Measurements from ENCODE around the gene FAM219A.
A peak's percentile ranks its signal among the peaks of the same experiment; 100 is the strongest.

The FAM219A gene

DNA sequence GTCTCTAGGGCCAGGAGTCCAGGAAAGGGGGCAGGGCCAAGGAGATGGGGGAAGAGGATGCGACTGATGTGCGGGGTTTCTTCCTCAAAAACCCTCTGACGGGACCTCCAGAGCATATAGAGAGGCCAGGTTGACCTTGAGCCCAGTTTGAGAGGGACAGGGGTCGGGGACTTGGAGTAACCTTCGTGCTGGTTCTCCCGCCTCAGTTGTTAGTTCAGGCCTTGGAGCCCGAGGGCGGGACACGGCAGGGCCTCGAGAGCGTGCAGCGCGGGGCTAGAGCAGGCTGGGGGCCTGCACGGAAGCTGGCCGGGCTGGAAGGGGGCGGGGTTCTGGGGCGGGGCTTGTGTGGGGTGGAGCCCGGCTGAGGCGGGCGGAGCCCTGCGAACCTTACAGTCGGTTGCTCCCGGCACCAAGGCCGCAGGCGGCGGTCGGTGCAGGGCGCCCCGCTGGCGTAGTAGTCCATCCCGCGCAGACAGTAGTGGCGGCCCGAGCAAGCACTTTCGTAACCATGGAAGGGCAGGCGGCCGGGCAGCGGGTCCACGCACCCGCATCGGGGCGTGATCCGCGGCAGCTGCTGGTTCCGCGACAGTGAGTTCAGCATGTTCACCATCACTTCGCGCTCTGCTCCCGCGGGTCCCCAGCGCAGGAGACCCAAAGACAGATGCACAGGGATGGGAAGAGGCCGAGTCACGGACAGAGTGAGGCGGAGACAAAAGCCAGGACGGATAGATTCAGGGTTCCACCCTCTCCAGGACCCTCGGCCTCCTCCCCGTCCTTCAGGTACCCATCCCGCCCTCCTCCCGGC is 77.7 kb downstream of the FAM219A start:
- Histone ChIP-seq H3K36me3 (ENCODE audit: control insufficient read depth in 2 of 2, insufficient read depth in 2 of 2, low read length in 2 of 2) (no peaks in the 10 kb centered on the region), H3K4me1 (ENCODE audit: control insufficient read depth in 2 of 2, insufficient read depth in 2 of 2, low read length in 2 of 2) (peaks cover 27 to 28% of the 10 kb centered on the region in 2 donors), H3K27me3 (ENCODE audit: control insufficient read depth in 2 of 2, insufficient read depth in 2 of 2, low read length in 2 of 2) (no peaks in the 10 kb centered on the region), H3K4me3 (ENCODE audit: low read length in 2 of 2) (peak overlapping the region; percentile 74 to 79), H3K9ac (ENCODE audit: low read depth in 1 of 2, low read length in 2 of 2) (peak overlapping the region; percentile 87 to 89), H3K9me3 (ENCODE audit: control insufficient read depth in 2 of 2, low read length in 2 of 2) (no peaks in the 10 kb centered on the region), H3K27ac (ENCODE audit: low read depth in 2 of 2, low read length in 2 of 2) (peak overlapping the region; percentile 70 to 78)

DNA sequence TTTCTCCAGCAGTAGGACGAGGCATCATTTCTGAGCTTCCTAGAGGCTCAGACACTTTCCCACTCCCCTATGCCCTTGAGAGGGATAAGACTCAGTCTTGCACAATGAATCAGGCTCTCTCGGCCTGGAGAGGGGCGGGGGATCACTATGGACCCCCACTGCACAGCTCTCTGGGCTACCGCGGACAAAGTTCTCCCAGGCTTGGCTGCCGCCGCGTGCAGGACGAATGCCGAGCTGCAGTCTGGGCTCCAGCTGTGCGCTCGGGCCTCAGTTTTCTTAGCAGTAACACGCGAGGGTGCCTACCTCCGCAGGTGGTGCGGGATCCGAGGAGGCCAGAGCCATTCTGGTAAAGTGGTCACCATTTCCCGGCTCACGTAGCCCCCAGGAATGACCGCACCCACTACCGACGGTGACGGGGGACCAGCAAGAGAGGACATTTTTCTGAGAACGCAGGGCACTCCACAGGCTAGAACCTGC is 78.3 kb downstream of the FAM219A start:
- Histone ChIP-seq H3K4me3 (ENCODE audit: low read length in 2 of 2) (peak overlapping the region; percentile 69 to 77), H3K4me1 (ENCODE audit: control insufficient read depth in 2 of 2, insufficient read depth in 2 of 2, low read length in 2 of 2) (peaks cover 33 to 34% of the 10 kb centered on the region in 2 donors), H3K27me3 (ENCODE audit: control insufficient read depth in 2 of 2, insufficient read depth in 2 of 2, low read length in 2 of 2) (no peaks in the 10 kb centered on the region), H3K9ac (ENCODE audit: low read depth in 1 of 2, low read length in 2 of 2) (peak overlapping the region; percentile 63 to 67), H3K36me3 (ENCODE audit: control insufficient read depth in 2 of 2, insufficient read depth in 2 of 2, low read length in 2 of 2) (no peaks in the 10 kb centered on the region), H3K27ac (ENCODE audit: low read depth in 2 of 2, low read length in 2 of 2) (peak overlapping the region; percentile 70 to 78), H3K9me3 (ENCODE audit: control insufficient read depth in 2 of 2, low read length in 2 of 2) (no peaks in the 10 kb centered on the region)

DNA sequence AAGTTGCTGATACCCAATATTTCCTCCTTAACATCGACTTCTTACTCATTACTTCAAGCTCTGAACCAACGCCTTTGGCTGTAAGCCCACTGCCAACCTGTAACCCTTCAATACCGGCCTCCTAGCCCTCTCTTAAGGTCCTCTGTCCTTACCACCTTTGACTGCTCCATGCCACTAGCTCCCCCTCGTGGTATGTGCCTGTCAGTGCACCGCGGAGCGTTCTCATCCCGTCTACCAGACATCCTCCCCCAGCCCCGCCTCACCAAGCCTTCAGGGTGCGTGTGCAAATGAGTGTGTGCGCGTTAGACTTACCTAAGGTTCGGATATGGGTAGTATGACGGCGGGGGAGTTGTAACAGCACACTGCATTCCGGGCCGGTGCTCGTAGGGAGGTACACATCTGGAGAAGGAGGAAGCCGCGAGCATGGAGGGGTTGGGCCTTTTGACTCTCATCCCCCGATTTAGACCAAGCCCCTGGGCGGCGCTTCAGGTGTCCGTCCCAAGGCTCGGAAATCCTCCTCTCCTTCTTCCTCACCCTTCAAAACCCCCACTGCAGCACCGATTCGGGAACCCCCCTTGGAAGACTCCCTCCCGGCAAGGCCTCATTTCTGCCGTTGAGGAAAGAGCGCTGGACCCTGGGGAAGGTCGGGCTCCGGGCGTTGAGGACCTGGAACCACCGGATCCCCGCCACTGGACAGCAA is 78.9 kb downstream of the FAM219A start:
- Histone ChIP-seq H3K36me3 (ENCODE audit: control insufficient read depth in 2 of 2, insufficient read depth in 2 of 2, low read length in 2 of 2) (no peaks in the 10 kb centered on the region), H3K4me3 (ENCODE audit: low read length in 2 of 2) (peak overlapping the region; percentile 69 to 77), H3K9ac (ENCODE audit: low read depth in 1 of 2, low read length in 2 of 2) (peak overlapping the region; percentile 63 to 67), H3K9me3 (ENCODE audit: control insufficient read depth in 2 of 2, low read length in 2 of 2) (no peaks in the 10 kb centered on the region), H3K27me3 (ENCODE audit: control insufficient read depth in 2 of 2, insufficient read depth in 2 of 2, low read length in 2 of 2) (no peaks in the 10 kb centered on the region), H3K4me1 (ENCODE audit: control insufficient read depth in 2 of 2, insufficient read depth in 2 of 2, low read length in 2 of 2) (peaks cover 33 to 35% of the 10 kb centered on the region in 2 donors), H3K27ac (ENCODE audit: low read depth in 2 of 2, low read length in 2 of 2) (peak overlapping the region; percentile 42 to 70)

DNA sequence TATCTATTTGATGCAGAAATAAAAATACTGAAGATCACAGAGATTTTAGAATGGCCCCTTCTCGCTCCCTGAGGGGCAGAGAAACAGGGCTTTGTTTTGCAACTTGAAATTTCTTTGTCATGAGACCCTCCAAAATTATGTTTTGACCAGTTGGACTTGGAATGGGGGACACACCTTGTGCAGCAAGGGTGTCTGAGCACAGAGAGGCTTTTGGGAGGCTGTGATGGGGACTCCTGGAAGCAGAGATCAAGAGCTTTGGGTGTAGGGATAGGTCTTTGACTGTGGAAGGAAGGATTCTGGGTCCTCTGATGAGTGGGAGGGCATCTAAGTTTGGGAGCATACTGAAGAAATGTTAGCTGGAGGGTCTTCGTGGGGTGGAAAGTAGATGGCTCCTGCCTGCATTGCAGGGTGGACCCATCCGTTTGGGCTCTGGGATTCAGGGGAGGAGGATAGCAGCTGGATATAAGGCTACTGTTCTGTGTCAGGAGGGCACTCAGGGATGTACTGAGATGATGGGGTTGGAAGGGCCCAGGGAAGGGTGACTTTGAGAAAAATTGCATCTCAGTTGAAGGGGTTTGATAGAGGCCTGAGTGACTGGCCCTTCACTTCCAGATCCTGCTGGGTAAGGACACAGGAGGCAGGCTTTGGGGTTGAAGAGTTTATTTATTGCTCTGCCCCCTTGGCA is 79.9 kb downstream of the FAM219A start:
- no peaks in the 10 kb centered on the region for H3K36me3 ChIP-seq (ENCODE audit: control insufficient read depth in 2 of 2, insufficient read depth in 2 of 2, low read length in 2 of 2)
- no peak overlapping the region for H3K27ac ChIP-seq (ENCODE audit: low read depth in 2 of 2, low read length in 2 of 2)
- no peak overlapping the region for H3K9ac ChIP-seq (ENCODE audit: low read depth in 1 of 2, low read length in 2 of 2)
- no peak overlapping the region for H3K4me3 ChIP-seq (ENCODE audit: low read length in 2 of 2)
- H3K4me1 ChIP-seq (ENCODE audit: control insufficient read depth in 2 of 2, insufficient read depth in 2 of 2, low read length in 2 of 2): peaks cover 37 to 43% of the 10 kb centered on the region in 2 donors
- no peaks in the 10 kb centered on the region for H3K9me3 ChIP-seq (ENCODE audit: control insufficient read depth in 2 of 2, low read length in 2 of 2)
- no peaks in the 10 kb centered on the region for H3K27me3 ChIP-seq (ENCODE audit: control insufficient read depth in 2 of 2, insufficient read depth in 2 of 2, low read length in 2 of 2)

DNA sequence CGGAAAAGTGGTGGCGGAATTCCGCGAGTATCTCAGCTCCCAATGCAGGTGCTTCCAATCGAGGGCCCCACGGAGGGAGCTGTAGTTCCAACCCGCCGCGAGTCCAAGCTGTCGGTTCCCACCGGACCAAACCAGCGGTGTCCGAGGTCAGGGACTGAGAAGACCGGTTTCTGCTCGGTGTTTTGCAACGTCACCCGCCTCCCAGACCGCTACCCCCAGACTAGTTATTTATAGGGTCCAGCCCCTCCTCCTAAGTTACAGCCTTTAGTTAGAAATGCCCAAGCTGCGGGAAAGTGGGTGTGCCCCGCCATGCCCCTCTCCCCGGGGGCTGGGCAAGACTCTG is 81.0 kb downstream of the FAM219A start:
- Histone ChIP-seq H3K9ac (ENCODE audit: low read depth in 1 of 2, low read length in 2 of 2) (peak overlapping the region; percentile 81 to 94), H3K4me3 (ENCODE audit: low read length in 2 of 2) (peak overlapping the region; percentile 94 to 95)

DNA sequence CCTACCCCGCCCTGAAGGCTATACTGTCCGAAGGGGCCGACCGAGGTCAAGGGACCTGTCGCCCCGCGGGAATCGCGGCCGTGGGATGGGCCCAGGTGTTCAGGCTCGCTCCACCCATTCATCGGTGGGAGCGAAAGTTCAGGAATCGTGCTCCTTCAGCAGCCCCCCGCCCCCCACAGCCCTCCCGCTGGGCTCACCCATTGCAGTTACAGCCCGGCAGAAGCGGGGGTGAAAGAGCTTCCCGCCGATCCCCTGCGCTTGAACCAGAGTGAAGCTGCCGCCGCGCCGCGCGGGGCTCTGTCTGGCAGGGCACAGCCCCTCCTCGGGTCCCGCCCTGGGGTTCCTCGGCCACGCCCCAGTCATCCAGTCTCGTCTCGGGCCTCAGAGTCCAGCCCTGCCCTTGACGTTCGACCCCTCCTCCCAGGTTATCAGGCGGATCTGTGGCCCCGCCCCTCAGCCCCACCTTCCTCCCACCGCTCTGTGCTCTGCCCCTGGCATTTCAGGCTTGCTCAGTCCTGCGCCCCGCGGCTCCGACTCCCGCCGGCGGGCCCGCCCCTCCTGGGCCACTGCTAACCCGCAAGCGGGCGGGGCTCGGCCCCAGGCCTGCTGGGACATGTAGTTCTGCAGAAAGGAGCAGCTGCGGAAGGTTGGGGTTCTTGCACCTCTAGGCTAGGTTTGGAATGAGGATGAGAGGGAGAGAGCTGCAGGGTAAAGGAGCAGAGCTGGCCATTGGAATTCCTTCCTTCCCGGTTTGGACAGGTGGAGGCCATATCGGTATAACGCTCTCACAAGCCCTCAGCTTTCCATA is 81.6 kb downstream of the FAM219A start, which contains the start of gene MYORG:
Gene MYORG (minus strand): TSS at position 303 of the 808 bp plus-strand sequence. CDS start 3,955 bp downstream, outside the sequence.
- no peaks in the 10 kb centered on the region for H3K9me3 ChIP-seq (ENCODE audit: control insufficient read depth in 2 of 2, low read length in 2 of 2)
- no peaks in the 10 kb centered on the region for H3K27me3 ChIP-seq (ENCODE audit: control insufficient read depth in 2 of 2, insufficient read depth in 2 of 2, low read length in 2 of 2)
- H3K4me1 ChIP-seq (ENCODE audit: control insufficient read depth in 2 of 2, insufficient read depth in 2 of 2, low read length in 2 of 2): peaks cover 37 to 43% of the 10 kb centered on the region in 2 donors
- H3K27ac ChIP-seq (ENCODE audit: low read depth in 2 of 2, low read length in 2 of 2): peak within 1 kb of the TSS; percentile 94 to 98
- peaks cover 6 to 9% of the 10 kb centered on the region in 2 donors for H3K36me3 ChIP-seq (ENCODE audit: control insufficient read depth in 2 of 2, insufficient read depth in 2 of 2, low read length in 2 of 2)
- H3K9ac ChIP-seq (ENCODE audit: low read depth in 1 of 2, low read length in 2 of 2): peak within 1 kb of the TSS; percentile 94
- H3K4me3 ChIP-seq (ENCODE audit: low read length in 2 of 2): peak within 1 kb of the TSS; percentile 94 to 95

More for the DNA sequence above, 81.0 kb downstream of the FAM219A start:
- Histone ChIP-seq H3K27ac (ENCODE audit: low read depth in 2 of 2, low read length in 2 of 2) (peak overlapping the region; percentile 94 to 98), H3K9me3 (ENCODE audit: control insufficient read depth in 2 of 2, low read length in 2 of 2) (no peaks in the 10 kb centered on the region), H3K27me3 (ENCODE audit: control insufficient read depth in 2 of 2, insufficient read depth in 2 of 2, low read length in 2 of 2) (no peaks in the 10 kb centered on the region), H3K36me3 (ENCODE audit: control insufficient read depth in 2 of 2, insufficient read depth in 2 of 2, low read length in 2 of 2) (peaks cover under 1 to 3% of the 10 kb centered on the region in 2 donors), H3K4me1 (ENCODE audit: control insufficient read depth in 2 of 2, insufficient read depth in 2 of 2, low read length in 2 of 2) (peaks cover 37 to 43% of the 10 kb centered on the region in 2 donors)

DNA sequence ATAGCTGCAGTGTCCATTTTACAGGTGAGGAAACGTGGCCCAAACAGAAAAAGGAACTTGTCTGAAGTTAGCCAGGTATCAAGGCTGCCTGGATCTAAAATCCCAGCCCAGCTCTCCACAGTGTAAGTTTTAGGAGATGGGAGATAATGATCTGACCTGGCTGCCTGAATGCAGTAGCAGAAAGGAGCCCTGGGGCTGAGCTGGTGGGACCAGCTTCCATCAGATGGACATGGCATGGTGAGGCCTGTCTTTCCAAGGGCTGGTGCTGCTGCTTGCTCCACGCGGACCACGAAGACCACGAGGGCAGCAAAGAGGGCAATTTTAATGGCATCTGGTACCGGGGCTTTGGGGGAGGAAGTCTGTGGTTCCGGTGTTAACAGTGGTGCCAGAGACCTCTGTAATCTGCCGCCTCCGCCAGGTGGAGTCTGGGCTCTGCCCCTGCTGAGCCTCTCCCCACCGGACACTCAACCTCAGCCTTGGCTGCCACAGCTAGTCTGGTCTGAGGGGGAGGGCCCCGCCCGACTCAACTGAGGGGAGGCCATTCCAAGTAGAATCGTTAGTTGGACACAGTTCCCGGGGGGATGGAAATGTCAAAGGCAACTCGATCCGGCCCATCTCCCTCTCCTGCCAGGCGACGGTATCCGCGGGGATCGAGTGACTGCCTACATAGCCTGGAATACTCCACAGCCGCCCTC is 82.3 kb downstream of the FAM219A start:
- H3K4me3 ChIP-seq (ENCODE audit: low read length in 2 of 2): peak overlapping the region; percentile 94 to 95
- H3K27me3 ChIP-seq (ENCODE audit: control insufficient read depth in 2 of 2, insufficient read depth in 2 of 2, low read length in 2 of 2): no peaks in the 10 kb centered on the region
- peaks cover 31 to 40% of the 10 kb centered on the region in 2 donors for H3K4me1 ChIP-seq (ENCODE audit: control insufficient read depth in 2 of 2, insufficient read depth in 2 of 2, low read length in 2 of 2)
- H3K9me3 ChIP-seq (ENCODE audit: control insufficient read depth in 2 of 2, low read length in 2 of 2): no peaks in the 10 kb centered on the region
- H3K27ac ChIP-seq (ENCODE audit: low read depth in 2 of 2, low read length in 2 of 2): peak overlapping the region; percentile 94 to 98
- peaks cover 13 to 15% of the 10 kb centered on the region in 2 donors for H3K36me3 ChIP-seq (ENCODE audit: control insufficient read depth in 2 of 2, insufficient read depth in 2 of 2, low read length in 2 of 2)
- peak overlapping the region; percentile 94 for H3K9ac ChIP-seq (ENCODE audit: low read depth in 1 of 2, low read length in 2 of 2)

DNA sequence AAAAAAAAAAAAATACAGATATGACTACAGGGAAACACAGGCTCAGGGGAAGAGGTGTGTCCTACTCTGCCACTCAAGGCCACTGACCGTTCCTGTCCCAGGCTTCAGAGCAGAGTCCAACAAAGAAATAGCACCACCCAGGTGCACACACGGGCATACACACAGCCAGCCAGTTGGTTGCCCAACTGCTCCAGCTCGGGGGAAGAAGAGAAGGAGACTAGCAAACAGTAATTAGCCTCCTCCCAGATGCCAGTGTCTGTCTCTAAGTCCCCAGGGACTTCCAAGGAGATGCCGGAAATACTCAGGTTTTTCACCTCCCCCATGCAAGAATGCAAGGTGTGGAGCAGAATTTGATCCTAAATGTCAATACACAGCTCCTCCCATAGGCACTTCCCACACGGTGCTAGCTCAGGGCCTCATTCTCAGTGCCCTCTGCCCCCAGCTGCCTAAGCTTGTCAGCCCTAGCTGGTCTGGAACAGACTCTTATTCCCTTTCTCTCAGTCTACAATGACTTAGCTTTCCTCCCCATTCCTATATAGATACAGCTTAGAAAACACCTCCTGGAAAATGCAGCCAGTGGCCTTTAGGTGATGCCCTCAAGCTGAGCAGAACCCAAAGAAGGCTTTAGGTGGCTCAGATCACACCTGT is 83.3 kb downstream of the FAM219A start:
- H3K9ac ChIP-seq (ENCODE audit: low read depth in 1 of 2, low read length in 2 of 2): peak overlapping the region; percentile 94
- no peaks in the 10 kb centered on the region for H3K9me3 ChIP-seq (ENCODE audit: control insufficient read depth in 2 of 2, low read length in 2 of 2)
- H3K4me3 ChIP-seq (ENCODE audit: low read length in 2 of 2): peak overlapping the region; percentile 94 to 95
- peak overlapping the region; percentile 94 to 98 for H3K27ac ChIP-seq (ENCODE audit: low read depth in 2 of 2, low read length in 2 of 2)
- no peaks in the 10 kb centered on the region for H3K27me3 ChIP-seq (ENCODE audit: control insufficient read depth in 2 of 2, insufficient read depth in 2 of 2, low read length in 2 of 2)
- H3K36me3 ChIP-seq (ENCODE audit: control insufficient read depth in 2 of 2, insufficient read depth in 2 of 2, low read length in 2 of 2): peaks cover 22 to 23% of the 10 kb centered on the region in 2 donors
- peaks cover 24 to 31% of the 10 kb centered on the region in 2 donors for H3K4me1 ChIP-seq (ENCODE audit: control insufficient read depth in 2 of 2, insufficient read depth in 2 of 2, low read length in 2 of 2)
